ENCODE measurements around the gene ZNF597.

DNA sequence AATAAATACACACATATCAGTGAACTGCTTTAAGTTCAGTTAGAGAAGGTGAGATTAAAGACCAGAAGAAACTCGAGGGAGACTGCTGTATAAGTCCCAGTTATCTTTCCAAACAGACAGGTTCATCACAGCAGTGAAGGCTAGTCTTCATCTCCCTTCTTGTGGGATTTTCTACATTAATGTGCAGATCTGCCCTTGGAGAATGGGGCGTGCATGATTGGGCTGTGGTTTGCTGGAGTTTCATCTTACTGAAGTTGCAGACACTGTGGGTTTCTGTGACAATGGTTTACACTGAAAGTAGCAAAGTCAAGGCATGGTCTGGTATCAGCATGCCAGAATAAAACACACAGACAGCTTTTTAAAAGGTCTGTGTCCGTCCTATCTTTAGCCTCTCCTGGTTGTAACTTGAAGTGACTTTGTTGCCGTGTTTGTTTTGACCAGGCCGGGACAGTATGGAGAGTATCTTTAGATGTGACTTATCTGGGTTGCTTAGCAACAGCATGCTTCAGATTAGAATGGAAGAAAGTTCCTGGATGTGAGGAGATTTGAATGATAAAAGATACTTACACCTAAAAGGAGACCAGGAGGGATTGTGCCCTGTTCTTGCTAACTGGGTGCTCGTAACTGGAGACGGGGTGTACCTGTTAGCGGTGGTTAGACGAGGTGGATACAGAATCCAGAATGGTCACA is 16.2 kb upstream of the ZNF597 start:
- no peak for TF ChIP-seq CTCF (IDR thresholded peaks at IDR 0.05 in 2 of 3, conservative IDR thresholded peaks at IDR 0.05 in 1 of 3; ENCODE audit: borderline replicate concordance in 1 of 3, insufficient read depth in 1 of 3, low read depth in 2 of 3, low read length in 2 of 3)
- TF ChIP-seq SP1 (IDR thresholded peaks at IDR 0.05; ENCODE audit: low read depth) = no peak
